Esophagus squamous epithelium (tissue), 4 donors: Measurements from ENCODE around the gene DCD.

Experiments used
- POLR2A ChIP-seq, 4 donors: fragments of 450-650 bp; IDR thresholded peaks; one replicate each; pipeline ENCODE4 v1.6.1; 2017; ENCODE audit warnings: antibody characterized with exemption in 4 of 4, mild to moderate bottlenecking in 4 of 4, moderate library complexity in 3 of 4
- TF ChIP-seq, protein P1 (sequence below), 6 experiments: fragments of 450-650 bp in 4 of 6; fragments of 200-600 bp in 2 of 6; sonication (generic) in 2 of 6; IDR thresholded peaks; one replicate each; pipeline ENCODE4 v1.5.1; 2016 to 2019; ENCODE audit warnings: antibody characterized with exemption in 6 of 6, mild to moderate bottlenecking in 4 of 6, moderate library complexity in 4 of 6

DNA sequence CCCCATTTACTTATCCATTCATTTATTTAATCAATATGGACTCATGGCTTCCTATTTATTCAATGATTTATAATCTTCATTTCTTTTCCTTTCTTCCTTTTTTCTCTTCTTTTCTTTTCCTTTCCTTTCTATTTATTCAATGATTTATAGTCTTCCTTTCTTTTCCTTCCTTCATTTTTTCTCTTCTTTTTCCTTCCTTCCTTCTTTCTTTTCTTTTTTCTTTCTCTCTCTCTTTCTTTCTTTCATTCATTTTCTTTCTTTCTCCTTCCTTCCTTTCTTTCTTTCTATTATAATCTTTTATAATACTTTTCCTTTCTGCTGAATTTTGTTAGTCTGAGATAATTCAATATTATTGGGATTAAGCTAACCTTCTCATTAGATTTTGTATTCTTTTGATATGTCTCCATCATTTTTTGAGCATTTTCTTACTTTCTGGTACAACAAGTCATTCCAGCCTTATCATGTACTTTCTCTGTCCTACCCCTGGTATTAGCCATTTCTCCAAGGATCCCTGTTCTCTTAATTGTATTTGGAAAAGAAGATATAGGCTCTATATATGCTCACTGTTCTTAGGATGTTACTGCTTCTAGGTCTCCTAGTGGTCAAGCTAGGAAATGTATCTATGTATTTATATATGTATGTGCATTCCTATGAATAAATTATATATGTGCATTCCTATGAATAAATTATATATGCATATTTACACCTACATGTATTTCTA is 25.5 kb downstream of the DCD start:
- TF ChIP-seq POLR2A (IDR thresholded peaks at IDR 0.05) = no peak
- TF ChIP-seq, protein P1, sequence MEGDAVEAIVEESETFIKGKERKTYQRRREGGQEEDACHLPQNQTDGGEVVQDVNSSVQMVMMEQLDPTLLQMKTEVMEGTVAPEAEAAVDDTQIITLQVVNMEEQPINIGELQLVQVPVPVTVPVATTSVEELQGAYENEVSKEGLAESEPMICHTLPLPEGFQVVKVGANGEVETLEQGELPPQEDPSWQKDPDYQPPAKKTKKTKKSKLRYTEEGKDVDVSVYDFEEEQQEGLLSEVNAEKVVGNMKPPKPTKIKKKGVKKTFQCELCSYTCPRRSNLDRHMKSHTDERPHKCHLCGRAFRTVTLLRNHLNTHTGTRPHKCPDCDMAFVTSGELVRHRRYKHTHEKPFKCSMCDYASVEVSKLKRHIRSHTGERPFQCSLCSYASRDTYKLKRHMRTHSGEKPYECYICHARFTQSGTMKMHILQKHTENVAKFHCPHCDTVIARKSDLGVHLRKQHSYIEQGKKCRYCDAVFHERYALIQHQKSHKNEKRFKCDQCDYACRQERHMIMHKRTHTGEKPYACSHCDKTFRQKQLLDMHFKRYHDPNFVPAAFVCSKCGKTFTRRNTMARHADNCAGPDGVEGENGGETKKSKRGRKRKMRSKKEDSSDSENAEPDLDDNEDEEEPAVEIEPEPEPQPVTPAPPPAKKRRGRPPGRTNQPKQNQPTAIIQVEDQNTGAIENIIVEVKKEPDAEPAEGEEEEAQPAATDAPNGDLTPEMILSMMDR (IDR thresholded peaks at IDR 0.05) = peak in 1 of 6 experiments; percentile 14
